ENCODE data around the gene ITK. TPM values are rescaled to one million over a fixed set of nuclear protein-coding genes. Genes with fewer than 3 reads are reported as not detected.

ITK gene
- total RNA-seq, 4 donors from 2014 or later, result 0.78 to 5.2 (median 2.1) TPM

GRCh38 chr5:157300564-157300963 lies 119.9 kb downstream of the ITK start:
- intact Hi-C loops (cut with DNase I; ENCODE audit: low total_unique reads), result no loop called here
- no peak for TF ChIP-seq CTCF (IDR thresholded peaks at IDR 0.05)
- TF ChIP-seq POLR2A (IDR thresholded peaks at IDR 0.05), result no peak
- no peak for DNase-seq (ENCODE audit: low spot score in 2 of 2)
- 90 to 91% methylated on average over 10 of the region's 10 CpGs for WGBS, 2 donors
- no peak overlapping the region for H3K4me3 ChIP-seq (ENCODE audit: low read depth, poor library complexity, severe bottlenecking)

DNA sequence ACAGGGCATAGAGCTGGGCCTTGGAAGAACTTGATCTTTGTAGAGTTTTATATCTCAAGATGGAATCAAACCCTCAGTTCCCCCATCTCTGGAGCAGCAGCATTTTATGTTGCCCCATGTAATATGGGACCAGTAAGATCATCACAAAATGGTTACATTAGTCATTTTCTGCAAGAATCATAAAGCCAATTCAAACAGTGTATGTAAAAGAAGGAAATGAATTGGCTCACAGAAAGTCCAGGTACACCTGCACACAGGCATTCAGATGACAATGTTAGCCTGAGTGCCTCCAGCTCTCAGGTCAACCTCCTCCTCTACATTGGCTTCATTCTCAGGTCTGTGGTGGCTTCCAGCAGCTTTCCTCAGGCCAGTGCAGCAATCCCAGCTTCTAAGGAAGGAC lies 120.4 kb downstream of the ITK start:
- TF ChIP-seq CTCF (IDR thresholded peaks at IDR 0.05) (no peak), POLR2A (IDR thresholded peaks at IDR 0.05) (no peak)
- intact Hi-C loops (cut with DNase I; ENCODE audit: low total_unique reads), result no loop called here

GRCh38 chr5:157303023-157303422 lies 122.4 kb downstream of the ITK start:
- H3K4me3 ChIP-seq (ENCODE audit: low read depth, poor library complexity, severe bottlenecking), result no peak overlapping the region
- TF ChIP-seq POLR2A (IDR thresholded peaks at IDR 0.05), result no peak
- TF ChIP-seq CTCF (IDR thresholded peaks at IDR 0.05), result no peak
- 86 to 88% methylated on average over 5 of the region's 5 CpGs for WGBS, 2 donors
- no peak for DNase-seq (ENCODE audit: low spot score in 2 of 2)
- intact Hi-C loops (cut with DNase I; ENCODE audit: low total_unique reads), result no loop called here

More for the DNA sequence above, 120.4 kb downstream of the ITK start:
- H3K4me3 ChIP-seq (ENCODE audit: low read depth, poor library complexity, severe bottlenecking), result no peak overlapping the region
- DNase-seq (ENCODE audit: low spot score in 2 of 2), result no peak

DNA sequence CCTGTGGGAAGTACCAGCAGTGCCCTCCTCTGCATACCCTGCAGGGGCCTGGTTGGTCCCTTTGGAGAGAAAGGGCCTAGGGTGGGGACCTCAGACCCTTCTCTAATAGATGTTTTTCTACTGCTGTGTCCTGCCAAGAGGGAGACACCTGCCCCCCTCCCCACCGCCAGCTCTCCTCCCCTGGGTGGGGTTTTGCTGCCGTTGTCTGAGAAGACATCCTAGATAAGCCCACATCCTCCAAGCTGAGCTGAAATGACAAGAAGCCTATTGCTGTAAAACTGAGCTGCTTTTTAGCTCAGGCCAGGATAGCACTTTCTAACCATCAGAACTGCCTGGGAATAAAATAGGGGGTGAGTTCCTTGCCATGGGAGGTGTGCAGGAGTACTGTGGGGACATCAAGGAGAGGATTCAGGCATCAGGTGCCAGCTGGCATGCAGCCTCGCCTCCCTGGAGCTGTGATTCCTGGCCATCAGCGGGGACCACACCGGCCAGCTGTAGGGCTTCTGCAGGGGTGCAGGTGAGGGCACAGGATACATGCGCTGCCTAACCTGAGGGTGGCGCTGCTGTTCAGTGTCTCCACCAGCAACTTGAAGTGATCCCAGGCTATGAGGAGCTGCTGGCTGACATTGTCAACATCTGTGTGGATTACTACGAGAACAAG lies 123.2 kb downstream of the ITK start:
- no peak for DNase-seq (ENCODE audit: low spot score in 2 of 2)
- intact Hi-C loops (cut with DNase I; ENCODE audit: low total_unique reads), result no loop called here
- no peak overlapping the region for H3K4me3 ChIP-seq (ENCODE audit: low read depth, poor library complexity, severe bottlenecking)
- TF ChIP-seq CTCF (IDR thresholded peaks at IDR 0.05) (no peak), POLR2A (IDR thresholded peaks at IDR 0.05) (no peak)
- WGBS, 2 donors, result 55 to 74% methylated on average over 8 of the region's 8 CpGs

Other genes with a start within 250 kb of the ITK start
- under 1 TPM in 2 of 4 donors, not detected in 2; 0.23 to 0.71 TPM for gene TIMD4, start 217.6 kb upstream of the ITK start, total RNA-seq
- not detected for gene HAVCR1, start 121.7 kb upstream of the ITK start, total RNA-seq
- gene HAVCR2, start 71.8 kb upstream of the ITK start, total RNA-seq, result 1 to 10 TPM; 4.4 to 8.1 (median 6.0) TPM
- 10 to 100 TPM in 1 of 4 donors, 1 to 10 TPM in 3; 6.2 to 11.2 (median 8.4) TPM for gene MED7, start 38.0 kb upstream of the ITK start, total RNA-seq
- not detected for gene GARIN3, start 14.6 kb upstream of the ITK start, total RNA-seq
- gene CYFIP2, start 85.3 kb downstream of the ITK start, total RNA-seq, result 10 to 100 TPM in 1 of 4 donors, 1 to 10 TPM in 3; 3.2 to 16.2 (median 7.0) TPM